Measurements from ENCODE around the gene LIG1. TPM values are rescaled to one million over a fixed set of nuclear protein-coding genes. Genes with fewer than 3 reads are reported as not detected.
A peak's percentile ranks its signal among the peaks of the same experiment; 100 is the strongest.

Gene LIG1
- total and polyA plus RNA-seq, 2 experiments from 2014 or later = 79.3 to 96.9 TPM

- TF ChIP-seq CTCF (conservative IDR thresholded peaks at IDR 0.05; ENCODE audit: low read depth in 2 of 2) (no peak), EZH2 (IDR thresholded peaks at IDR 0.05; ENCODE audit: low read depth, unreplicated experiment) (no peak), REST (IDR thresholded peaks at IDR 0.05; ENCODE audit: unreplicated experiment) (no peak), JUNB (IDR thresholded peaks at IDR 0.05; ENCODE audit: unreplicated experiment) (no peak), ZNF114 (CRISPR knock-in tag; IDR thresholded peaks at IDR 0.05) (no peak), CREB1 (CRISPR knock-in tag; IDR thresholded peaks at IDR 0.05; ENCODE audit: low read depth) (no peak)
These were observed 52.0 kb downstream of the LIG1 start (continued) for GRCh38 chr19:48118131-48118517.

- Histone ChIP-seq H3K27ac (ENCODE audit: low read depth) (no peak overlapping the region), H3K4me2 (no peak overlapping the region), H3K79me2 (replicated peaks; ENCODE audit: insufficient read depth) (no peaks in the 10 kb centered on the region), H3K36me3 (ENCODE audit: insufficient read depth) (no peaks in the 10 kb centered on the region), H3K27me3 (ENCODE audit: insufficient read depth) (no peaks in the 10 kb centered on the region), H3K9me2 (ENCODE audit: insufficient read depth) (no peaks in the 10 kb centered on the region), H4K20me1 (replicated peaks; ENCODE audit: insufficient read depth) (no peaks in the 10 kb centered on the region), H3K4me3 (no peak overlapping the region), H3K4me1 (ENCODE audit: insufficient read depth) (no peaks in the 10 kb centered on the region), H2AFZ (no peak overlapping the region), H3F3A (replicated peaks; ENCODE audit: low read depth) (no peaks in the 10 kb centered on the region)
- peak; percentile 95 for ATAC-seq
- peak; percentile 62 for DNase-seq (ENCODE audit: low spot score)
- no peak overlapping the region; the same call in 2 of the 3 replicates for H3K4me3 Mint-ChIP-seq
- H3K4me1 Mint-ChIP-seq = no peaks in the 10 kb centered on the region; the same call in 2 of the 3 replicates
- H3K27me3 Mint-ChIP-seq (ENCODE audit: insufficient read depth, low read depth, poor library complexity) = peaks cover 11% of the 10 kb centered on the region
- H3K27ac Mint-ChIP-seq = no peak overlapping the region
- no peaks in the 10 kb centered on the region for H3K9me3 Mint-ChIP-seq
- peaks cover 53% of the 10 kb centered on the region for H3K36me3 Mint-ChIP-seq (ENCODE audit: low read depth)
- TF ChIP-seq ZNF331 (CRISPR knock-in tag; IDR thresholded peaks at IDR 0.05; ENCODE audit: low read depth) = no peak
- TF ChIP-seq REST (IDR thresholded peaks at IDR 0.05; ENCODE audit: unreplicated experiment) = no peak
- TF ChIP-seq POLR2AphosphoS5 (IDR thresholded peaks at IDR 0.05; ENCODE audit: low read depth) = no peak
- TF ChIP-seq JUNB (IDR thresholded peaks at IDR 0.05; ENCODE audit: unreplicated experiment) = no peak
- peak; percentile 54 to 77 for TF ChIP-seq CTCF (conservative IDR thresholded peaks at IDR 0.05; ENCODE audit: low read depth in 2 of 2)
- no peak for TF ChIP-seq ETS1 (IDR thresholded peaks at IDR 0.05)
- TF ChIP-seq EZH2phosphoT487 (IDR thresholded peaks at IDR 0.05; ENCODE audit: unreplicated experiment) = no peak
These were observed 52.5 kb downstream of the LIG1 start for GRCh38 chr19:48117515-48118130.
